Stimulated activated CD8-positive, alpha-beta memory T cell treated with anti-CD3 and anti-CD28 coated beads, Interleukin-12 subunit alpha, Interleukin-12 subunit beta, amount 100 ng/mL, for 24 hours (primary cell): Measurements from ENCODE around the gene DGKI.
"Not testable (repeated sequence)": the region's sequence is repeated elsewhere in the genome, so short reads cannot be mapped to it uniquely, and the experiment has no call there.

ENCODE experiments used
- DNase-seq: peaks from one replicate; pipeline ENCODE4 v3.0.0-alpha.2; 2020; ENCODE audit errors: extremely low read depth

The DGKI gene

DNA sequence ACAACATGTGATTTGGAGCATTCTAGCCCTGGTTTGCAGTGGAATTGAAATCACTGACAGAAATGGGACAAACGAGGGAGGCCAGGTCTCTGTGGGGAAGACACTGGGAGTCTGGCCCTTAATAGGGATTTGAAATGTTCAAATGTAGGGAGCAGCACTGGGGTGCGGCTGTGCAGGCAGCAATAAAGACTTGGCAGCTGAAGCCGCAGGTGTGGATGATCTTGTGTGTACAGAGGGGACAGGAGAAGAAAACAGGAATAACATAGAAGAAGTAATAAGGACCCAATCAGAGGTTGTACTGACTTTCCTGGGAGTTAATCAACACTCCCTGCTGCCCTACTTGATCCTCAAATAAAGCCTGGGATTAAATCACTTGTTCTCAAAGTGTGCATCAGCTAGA lies 375.6 kb downstream of the DGKI start:
- DNase-seq: no peak

DNA sequence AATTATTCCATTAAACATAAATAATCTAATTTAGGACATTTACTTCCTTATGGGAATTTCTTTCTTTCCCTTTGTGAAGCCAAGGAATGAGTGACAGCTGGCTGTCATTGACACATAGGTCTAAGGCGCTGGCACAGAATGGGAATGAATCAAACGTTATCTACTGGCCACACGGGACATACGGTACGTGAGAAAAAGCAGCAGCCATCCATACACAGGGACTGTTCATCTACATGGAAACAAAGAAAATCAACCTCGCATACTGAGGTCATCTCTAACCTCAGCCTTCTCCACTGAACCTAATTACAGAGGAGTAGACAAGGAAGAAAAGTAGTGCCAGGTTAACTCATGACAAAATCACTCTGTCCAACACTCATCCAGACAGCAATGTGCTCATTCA lies 376.9 kb downstream of the DGKI start:
- DNase-seq: no peak

DNA sequence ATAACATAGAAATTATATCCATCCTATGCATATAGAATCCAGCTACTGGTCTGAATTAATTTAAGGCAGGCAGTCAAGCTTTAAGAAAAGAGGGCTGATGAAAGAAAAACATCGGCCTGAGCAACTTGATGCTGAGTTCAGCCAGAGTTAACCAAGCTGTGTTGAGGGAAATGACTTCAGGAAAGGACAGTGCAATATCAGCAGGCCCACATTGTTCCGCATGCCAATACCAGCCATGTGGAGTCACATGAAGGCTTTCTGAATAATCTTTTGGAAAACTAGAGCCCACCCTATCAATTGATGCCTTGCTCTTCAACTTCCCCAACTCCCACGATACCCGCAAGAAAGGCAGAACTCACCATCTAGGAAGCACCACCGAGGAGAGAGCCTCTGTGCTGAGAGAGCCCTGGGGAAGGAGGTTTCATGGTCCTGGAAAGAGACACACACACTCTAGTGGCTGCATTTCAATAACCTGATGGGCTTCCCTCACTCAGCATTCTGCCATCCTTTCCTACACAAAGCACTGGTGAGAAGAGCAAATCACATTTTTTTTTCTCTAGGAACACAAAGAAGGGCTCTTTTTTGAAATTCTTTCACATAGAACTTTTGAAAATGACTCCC lies 377.5 kb downstream of the DGKI start:
- DNase-seq: no peak

DNA sequence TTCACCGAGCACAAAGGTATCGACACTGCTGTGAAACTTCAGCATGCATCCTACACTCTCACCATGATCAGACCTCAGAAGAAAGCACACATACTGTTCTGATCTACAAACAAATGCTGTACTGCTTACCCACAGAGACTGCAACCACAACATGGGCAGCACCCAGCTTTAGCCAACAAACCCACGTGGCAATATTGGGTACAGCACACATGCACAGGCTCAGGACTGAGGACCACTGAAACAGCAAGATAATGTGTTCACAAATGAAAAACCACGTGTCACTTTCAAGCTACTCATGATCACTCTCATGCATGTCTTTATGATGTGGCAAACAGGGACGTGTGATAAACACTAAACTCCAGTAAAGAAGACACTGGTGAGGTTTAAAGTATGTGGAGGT lies 383.9 kb downstream of the DGKI start:
- no peak for DNase-seq

DNA sequence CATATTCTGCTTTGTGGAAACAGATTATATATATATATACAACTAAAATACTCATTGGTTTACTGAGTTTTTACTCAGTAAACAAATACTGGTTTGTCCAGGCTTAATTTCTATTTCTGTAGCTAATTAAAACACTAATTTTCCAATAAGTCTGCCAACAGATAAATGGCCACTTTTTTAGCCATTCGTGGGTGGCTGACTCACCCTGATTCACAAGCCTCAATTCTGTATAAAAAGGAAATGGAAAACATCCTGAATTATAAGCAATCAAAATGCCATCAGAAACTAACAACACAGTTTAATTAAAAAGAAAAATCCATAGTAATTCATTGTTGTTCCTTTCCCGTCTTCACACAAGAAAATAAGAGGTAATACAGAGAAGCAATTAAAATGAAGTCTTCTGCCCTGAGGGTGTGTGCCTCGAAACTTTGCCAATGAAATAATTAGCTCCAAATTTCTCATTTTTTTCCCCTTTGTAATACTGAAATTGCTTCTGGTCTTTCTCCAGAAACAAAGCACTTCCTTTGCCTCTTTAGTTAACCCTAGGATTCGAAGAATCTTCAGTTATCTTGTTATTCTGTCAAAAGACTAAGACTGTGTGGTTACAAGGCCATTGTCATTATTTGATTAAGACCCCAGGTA lies 384.6 kb downstream of the DGKI start:
- no peak for DNase-seq

DNA sequence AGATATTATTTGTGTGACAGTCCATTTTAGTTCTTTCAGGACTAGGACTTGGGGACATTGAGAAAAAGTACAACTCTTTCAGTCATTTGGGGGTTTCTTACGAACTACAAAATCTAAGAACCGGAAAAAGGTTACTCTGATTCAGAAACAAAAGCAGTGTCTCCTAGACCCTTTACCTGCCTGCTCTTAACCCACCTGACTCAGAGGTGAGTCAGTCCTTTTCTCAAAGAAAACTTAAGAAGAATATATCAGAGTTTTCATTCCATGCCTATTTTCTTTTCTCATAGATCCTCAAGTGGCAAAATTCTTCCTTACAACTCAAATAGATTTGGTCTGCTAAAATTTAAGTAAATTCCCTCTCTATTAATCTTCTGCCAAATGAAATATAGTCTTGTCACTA lies 388.4 kb downstream of the DGKI start:
- no peak for DNase-seq

DNA sequence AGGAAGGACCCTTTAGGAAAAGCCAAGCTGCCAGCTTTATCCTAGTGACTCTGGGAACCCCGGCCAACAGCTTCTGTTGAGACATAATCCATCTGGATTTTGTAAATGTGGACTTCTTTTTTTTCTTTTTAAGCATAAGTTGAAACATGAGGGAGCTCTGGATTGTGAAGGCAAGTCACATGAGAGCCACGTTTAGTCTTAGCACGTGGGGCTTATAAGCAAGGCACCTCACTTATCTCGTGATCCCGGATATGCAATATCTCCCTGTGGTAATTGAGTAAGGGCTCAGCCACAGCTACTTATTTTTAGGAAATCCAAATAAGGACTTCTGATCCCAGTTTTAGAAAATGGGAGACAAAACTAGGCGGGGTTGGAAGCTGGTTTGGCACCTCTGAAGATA lies 392.0 kb downstream of the DGKI start:
- DNase-seq: no peak

DNA sequence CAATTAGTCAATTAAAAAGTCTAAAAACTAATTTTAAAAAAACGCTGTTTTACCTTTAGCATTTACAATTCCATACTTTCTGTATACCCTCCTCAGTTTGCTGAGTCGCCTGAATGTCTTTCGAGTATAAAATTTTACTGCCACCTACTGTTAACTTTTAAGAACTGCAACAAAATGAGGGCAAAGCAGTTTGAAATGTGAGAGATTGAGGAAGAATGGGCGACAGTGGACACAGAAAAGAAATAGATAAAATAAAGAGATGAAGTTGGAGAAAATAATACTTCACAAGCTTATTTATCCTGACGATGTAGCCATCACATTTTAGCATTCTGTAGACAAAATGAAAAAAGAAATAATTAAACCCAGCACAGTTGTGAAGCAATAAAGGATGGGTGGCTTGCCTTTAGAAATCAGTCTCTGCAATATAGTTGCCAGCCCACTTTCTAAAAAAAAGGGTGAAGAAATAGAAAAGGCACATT lies 392.5 kb downstream of the DGKI start:
- no peak for DNase-seq

DNA sequence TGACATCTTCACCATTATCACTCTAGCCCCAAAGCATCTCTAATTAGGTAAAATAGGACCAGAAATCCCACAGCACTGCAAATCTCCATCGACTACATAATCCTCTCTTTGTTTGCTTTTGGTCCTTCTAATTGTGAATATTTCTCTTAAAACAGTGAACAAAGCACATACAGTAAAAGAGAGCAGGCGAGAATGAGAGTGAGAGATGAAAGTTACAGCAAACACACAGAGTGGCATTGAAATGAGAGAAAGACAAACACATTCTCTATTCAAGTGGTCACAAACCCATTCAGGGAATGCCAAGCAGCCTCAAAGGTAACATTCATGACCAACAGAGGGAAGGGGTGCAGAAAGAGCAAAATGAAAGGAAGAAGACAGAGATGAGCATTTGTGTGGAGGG lies 393.4 kb downstream of the DGKI start:
- DNase-seq: no peak

DNA sequence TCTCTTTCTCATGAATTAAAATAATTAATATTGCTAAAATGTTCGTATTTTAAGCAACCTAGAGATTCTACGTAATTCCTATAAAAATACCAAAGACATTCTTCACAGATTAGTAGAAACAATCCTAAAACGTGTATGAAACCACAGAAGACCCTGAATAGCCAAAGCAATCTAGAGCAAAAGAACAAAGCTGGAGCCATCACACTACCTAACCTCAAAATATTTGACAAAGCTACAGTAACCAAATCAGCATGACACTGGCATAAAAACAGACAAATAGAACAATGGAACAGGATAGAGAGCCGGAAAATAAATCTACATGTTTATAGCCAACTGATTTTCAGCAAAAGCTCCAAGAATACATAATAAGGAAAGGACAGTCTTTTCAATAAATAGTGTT lies 397.8 kb downstream of the DGKI start:
- DNase-seq: no peak

DNA sequence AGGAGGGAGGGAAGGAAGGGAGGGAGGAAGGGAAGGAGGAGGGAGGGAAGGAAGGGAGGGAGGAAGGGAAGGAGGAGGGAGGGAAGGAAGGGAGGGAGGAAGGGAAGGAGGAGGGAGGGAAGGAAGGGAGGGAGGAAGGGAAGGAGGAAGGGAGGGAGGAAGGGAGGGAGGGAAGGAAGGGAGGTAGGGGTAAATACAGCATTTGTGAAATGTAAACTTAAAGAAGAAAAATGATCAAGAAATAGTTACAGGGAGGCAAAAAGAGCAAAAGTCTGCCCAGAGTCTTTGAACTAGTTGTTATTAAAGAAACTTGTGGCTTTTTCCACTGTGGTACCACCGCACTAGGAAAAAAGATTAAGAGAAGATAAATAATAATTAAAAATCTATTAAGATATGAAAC lies 398.2 kb downstream of the DGKI start:
- DNase-seq: not testable (repeated sequence)

DNA sequence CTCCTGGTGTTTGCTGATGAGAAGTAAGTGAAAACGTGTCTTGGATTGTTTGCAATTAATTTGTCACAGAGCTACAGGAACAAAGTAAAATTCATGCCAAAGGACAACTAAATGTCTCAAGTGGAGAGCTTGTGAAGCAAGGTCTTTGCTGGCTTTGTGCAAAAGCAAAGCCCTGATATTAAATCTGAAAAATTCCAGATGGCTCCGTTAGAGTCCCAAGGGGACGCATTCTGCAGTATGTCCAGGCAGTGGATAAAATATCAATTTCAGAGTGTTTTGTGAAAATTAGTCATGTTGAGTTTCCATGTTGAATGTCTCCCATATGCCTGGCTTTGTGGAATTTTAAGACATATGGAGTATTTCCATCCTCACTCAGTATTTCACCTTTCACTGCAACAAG lies 400.7 kb downstream of the DGKI start:
- DNase-seq: no peak

DNA sequence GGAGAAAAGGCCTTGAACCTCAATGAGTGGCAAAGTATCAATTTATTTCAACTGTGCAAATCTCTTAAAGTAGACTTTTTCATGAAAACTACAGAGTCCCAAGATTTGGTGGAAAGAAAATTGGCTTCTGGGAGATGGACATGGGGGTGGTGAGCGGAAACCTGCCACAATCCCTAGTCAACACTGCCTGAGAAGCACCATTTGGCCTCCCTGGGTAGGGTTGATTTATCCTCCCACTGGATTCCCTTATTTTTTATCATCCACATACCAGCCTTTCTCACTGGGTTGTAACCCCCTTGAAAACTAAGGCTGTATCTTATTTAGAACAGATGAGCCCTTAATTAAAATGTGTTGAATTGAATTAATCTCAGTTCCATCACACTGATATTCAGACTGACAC lies 401.5 kb downstream of the DGKI start:
- no peak for DNase-seq

DNA sequence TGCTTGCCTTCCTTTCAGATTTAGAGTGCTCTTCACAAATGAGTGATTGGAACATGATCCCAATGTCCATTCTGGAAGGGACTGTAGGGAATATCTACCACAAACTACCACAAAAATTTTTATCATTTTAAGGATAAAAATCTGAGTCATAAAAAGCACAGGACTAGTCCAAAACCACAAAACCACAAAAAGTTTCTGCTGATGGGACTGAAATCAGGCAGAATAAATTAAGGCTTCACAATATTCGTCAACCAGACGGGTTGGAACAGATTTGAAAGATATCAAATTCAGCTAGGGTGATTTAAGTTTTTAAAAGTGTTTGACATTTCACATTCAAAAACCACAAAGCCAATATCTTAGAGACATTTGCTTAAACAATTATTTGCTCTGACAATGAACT lies 403.2 kb downstream of the DGKI start:
- no peak for DNase-seq

DNA sequence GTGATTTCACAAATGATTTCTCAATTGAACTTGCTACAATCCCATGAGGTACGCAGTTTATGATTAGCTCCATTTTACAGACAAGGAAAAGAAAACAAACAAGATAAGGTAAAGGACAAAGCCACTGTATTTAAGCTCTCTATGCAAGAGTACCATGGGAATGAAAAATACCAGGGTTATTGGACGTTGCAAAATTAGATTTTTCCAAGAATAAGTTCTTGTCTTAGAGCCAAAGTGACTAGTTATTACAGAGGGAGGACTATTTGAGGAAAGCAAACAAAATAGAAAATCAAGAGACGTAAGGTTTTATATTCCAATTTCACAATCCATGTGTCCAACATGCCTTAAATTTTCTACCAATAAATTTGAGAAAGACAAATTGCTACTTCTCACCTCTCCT lies 405.3 kb downstream of the DGKI start:
- DNase-seq: no peak

DNA sequence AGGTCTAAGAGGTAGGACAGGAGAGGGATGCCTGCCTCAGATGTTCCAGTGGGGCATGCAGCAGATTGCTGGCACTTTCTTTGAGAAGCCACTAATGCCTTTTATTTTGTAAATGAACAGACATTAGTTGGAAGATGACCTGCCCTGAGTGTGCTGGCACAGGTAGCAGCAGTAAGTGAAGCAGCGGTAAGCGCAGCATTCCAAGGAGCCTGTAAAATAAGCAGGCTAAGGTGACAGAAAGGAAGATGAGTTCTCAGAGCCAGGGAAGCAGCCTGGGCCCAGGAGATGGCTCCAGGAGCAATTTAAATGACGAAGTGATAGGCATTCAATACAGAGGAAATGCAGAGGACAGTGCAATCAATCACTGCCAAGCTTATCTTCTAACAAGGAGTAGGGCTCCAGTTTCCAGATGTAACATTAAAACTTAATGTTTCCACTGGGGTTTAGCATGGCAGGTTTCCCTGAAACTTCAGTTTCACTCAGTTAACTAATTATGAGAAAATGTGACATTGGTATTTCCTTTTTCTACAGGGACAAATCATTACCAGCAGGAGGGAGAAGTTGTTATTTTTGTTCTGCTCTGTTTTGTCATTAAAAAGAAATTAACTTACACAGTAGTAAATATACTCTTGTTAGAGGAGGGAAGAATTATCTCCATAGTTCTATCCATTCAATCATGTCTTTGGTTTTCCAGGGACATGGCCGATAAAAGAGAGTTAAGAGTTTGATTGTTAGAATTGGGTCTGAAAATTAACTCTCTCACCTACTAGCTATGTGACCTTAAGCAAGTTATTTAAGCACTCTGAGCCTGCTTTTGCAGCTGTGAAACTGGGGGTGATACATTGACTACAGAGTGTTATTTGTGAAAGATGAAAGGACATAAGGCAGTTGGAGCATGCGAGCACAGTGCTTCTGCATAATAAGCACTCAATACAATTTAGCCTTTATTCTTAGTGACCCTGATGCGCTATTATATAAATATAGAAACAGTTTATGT lies 406.6 kb downstream of the DGKI start:
- no peak for DNase-seq

DNA sequence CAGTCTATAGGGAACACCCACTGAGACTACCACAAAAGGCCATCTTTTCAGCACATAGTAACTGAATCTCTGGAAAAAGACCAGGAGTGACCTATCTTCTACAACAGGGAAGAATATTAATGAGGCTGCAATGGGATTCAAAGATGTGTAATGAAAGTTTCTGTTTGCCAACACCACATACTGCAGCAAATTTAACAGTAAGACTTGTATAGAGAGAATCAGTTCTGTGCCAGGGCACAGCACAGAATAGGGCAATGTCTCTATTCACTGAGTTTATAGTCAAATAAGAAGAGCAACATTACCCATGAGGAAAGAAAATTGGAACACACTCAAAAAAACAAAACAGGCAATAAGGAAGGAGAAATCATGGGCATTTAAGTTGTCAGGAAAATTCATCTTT lies 411.8 kb downstream of the DGKI start:
- no peak for DNase-seq

DNA sequence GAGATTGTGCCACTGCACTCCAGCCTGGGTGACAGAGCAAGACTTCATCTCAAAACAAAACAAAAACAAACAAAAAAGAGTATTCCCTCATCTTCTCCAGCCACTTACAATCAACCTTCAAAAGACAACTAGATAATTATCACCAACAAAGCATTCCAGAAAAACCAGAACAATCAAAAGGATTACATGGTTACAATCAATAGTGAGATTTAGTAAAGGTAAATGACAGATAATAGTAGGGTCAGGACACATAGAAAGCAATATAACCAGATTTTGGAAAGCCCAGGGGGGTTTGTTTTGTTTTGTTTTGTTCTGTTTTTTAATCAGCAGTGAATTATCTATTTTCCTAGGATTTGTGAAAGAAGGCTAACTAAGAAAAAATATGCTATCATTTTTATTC lies 412.2 kb downstream of the DGKI start:
- DNase-seq: no peak

DNA sequence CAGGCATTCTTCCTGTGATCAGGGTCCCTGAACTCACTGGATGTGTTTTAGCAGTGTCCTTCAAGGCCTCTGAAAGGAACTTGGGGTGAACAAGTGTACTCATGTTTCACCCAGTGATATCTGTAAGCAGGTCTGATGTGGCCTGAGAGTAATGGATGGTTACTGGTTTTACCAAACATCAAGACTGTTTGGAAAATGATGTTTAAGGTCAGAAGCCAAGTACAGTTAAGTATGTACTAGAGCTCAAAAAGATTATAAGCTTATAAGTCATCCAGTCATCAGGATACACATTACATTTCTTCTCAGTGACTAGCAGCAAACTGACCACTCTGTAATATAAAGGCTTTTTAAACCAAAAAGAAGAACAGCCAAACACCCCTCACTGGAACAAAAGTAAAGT lies 423.5 kb downstream of the DGKI start:
- DNase-seq: no peak

DNA sequence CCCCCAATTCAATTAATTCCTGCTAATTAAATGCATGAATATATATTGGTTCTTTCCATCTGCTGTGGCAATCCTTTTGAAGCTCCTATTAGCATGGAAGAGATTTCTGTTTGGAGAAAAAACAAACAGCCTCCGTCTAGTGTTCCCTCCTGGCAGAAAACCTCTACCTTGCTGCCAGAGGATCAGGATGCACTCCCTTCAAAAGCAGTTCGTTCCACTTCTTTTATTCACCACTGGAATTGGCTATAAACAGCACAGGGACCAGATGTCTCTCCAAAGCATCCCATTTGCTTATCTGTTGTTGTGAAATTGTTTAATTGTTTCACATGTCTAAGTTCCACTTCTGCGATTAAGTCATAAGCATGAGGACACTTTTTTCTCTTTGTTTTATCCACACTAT lies 425.4 kb downstream of the DGKI start:
- no peak for DNase-seq

DNA sequence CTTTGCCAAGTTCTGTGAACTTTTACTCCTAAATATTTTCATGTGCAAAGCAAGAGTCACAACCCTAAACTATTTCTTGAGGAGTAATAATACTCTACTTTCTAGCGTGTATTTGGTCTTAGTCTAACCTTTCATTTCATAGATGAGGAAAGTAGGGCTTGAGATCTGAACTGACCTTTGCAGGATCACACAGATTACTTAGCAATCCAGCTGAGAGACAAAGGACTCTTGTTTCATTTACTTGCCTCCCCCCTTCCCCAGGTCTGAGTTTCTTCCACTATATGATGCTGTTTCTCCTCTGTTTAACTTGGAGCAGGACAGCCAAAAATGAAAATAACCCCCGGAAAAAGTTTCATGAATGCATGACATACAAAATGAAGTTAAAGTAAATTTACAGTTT lies 427.9 kb downstream of the DGKI start:
- no peak for DNase-seq

DNA sequence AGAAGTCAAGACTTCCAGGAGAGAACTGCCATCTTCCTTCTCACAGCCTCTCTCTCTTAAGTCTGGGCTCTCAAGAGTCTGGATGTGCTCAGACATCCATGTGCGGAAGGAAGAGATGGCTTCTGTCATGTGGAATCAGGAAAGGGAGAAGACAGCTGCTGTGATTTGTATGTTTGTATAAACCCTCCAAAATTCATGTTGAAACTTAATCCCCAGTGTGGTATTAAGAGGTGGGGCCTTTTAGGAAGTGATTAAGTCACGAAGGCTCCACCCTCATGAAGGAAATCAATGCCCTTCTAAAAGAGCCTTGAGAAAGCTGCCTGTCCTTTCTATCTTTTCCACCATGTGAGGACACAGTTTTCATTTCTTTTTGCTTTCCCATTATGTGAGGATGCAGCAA lies 429.3 kb downstream of the DGKI start:
- no peak for DNase-seq

DNA sequence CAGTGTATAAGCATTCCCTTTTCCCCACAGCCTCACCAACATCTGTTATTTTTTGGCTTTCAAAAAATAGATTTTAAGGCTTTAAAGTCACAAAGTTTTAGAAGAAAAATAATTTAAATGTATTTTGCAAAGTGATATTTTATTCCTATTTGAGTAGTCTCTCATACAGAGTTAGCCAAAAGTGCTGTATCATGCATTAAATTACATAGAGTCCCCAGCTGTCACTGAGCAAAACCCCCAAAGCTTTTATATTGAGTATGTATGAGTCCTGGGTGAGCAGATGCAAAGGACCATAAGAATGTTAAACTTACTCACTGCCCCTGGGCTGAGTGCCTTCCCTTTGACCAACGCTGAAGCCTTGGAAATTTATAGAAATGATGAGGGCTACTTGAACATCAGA lies 432.9 kb downstream of the DGKI start:
- DNase-seq: no peak
